Lower leg skin (tissue), 3 donors: ENCODE data around the gene SERINC4.

Experiments used
- POLR2A ChIP-seq, 2 donors: fragments of 450-650 bp; IDR thresholded peaks; one replicate each; pipeline ENCODE4 v1.6.1; 2016 to 2017; ENCODE audit warnings: antibody characterized with exemption in 2 of 2, mild to moderate bottlenecking in 1 of 2, moderate library complexity in 1 of 2
- TF ChIP-seq, protein P1 (sequence below), 3 donors: fragments of 450-650 bp; IDR thresholded peaks; one replicate each; pipeline ENCODE4 v1.5.1; 2016; ENCODE audit warnings: antibody characterized with exemption in 3 of 3, mild to moderate bottlenecking in 3 of 3, moderate library complexity in 2 of 3

DNA sequence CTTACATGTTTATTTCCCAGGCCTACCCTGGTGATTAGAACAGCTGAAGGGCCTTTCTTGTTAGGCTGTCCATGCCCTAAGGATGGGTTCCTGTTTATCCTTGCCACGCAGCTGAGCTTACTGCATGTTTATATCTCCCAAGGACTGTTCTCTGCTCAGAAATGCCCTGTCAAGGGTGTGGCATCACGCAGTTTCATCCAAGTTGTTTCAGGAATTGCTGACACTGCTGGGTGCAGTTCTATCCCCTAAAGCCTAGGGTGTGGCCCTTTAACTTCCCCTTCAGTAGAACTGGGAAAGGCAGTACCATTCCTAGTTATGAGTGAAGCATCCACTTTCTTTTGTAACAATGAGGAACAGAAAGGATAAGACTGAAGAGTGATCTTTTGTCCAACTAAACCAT is 28.2 kb downstream of the SERINC4 start:
- TF ChIP-seq, protein P1, sequence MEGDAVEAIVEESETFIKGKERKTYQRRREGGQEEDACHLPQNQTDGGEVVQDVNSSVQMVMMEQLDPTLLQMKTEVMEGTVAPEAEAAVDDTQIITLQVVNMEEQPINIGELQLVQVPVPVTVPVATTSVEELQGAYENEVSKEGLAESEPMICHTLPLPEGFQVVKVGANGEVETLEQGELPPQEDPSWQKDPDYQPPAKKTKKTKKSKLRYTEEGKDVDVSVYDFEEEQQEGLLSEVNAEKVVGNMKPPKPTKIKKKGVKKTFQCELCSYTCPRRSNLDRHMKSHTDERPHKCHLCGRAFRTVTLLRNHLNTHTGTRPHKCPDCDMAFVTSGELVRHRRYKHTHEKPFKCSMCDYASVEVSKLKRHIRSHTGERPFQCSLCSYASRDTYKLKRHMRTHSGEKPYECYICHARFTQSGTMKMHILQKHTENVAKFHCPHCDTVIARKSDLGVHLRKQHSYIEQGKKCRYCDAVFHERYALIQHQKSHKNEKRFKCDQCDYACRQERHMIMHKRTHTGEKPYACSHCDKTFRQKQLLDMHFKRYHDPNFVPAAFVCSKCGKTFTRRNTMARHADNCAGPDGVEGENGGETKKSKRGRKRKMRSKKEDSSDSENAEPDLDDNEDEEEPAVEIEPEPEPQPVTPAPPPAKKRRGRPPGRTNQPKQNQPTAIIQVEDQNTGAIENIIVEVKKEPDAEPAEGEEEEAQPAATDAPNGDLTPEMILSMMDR (IDR thresholded peaks at IDR 0.05): no peak
- no peak for TF ChIP-seq POLR2A (IDR thresholded peaks at IDR 0.05)
